CD14-positive monocyte (primary cell): ENCODE data around the gene RAB11FIP4. TPM values are rescaled to one million over a fixed set of nuclear protein-coding genes. Genes with fewer than 3 reads are reported as not detected.

Experiments used
- DNase-seq, 3 donors: peaks; one replicate each; pipeline ENCODE4 v3.0.0-alpha.2; 2011 to 2022
- H2AFZ ChIP-seq: 2 replicates; pipeline ENCODE4 v1.6.0; 2012; ENCODE audit warnings: mild to moderate bottlenecking, low read depth, low read length, inconsistent platforms; ENCODE audit not compliant: insufficient read depth, poor library complexity, severe bottlenecking
- H3K27ac ChIP-seq, 2 donors: 1 replicate in 1 of 2; 2 replicates in 1 of 2; pipeline ENCODE4 v1.5.1; 2012 to 2013; ENCODE audit warnings: low read length in 2 of 2, control low read depth in 1 of 2, inconsistent platforms in 1 of 2, low read depth in 1 of 2, mild to moderate bottlenecking in 1 of 2
- H3K27me3 ChIP-seq, 2 donors: one replicate each; pipeline versions ENCODE4 v1.6.0 to v1.6.1; 2011 to 2013; ENCODE audit warnings: low read length in 2 of 2; ENCODE audit not compliant: control insufficient read depth in 2 of 2, insufficient read depth in 2 of 2
- H3K36me3 ChIP-seq, 2 donors: replicated peaks in 1 of 2; 1 replicate in 1 of 2; 2 replicates in 1 of 2; pipeline versions ENCODE4 v1.5.1 to v1.6.1; 2012 to 2013; ENCODE audit warnings: low read length in 2 of 2, control low read depth in 1 of 2, inconsistent platforms in 1 of 2, mild to moderate bottlenecking in 1 of 2; ENCODE audit not compliant: insufficient read depth in 2 of 2, control insufficient read depth in 1 of 2
- H3K4me1 ChIP-seq, 2 donors: 1 replicate in 1 of 2; 2 replicates in 1 of 2; pipeline versions ENCODE4 v1.5.1 to v1.6.1; 2012 to 2013; ENCODE audit warnings: low read length in 2 of 2, control low read depth in 1 of 2, inconsistent platforms in 1 of 2, mild to moderate bottlenecking in 1 of 2, moderate library complexity in 1 of 2; ENCODE audit not compliant: insufficient read depth in 2 of 2, control insufficient read depth in 1 of 2
- H3K4me2 ChIP-seq: replicated peaks from 2 replicates; pipeline ENCODE3; 2012; ENCODE audit warnings: low read length, moderate library complexity, mild to moderate bottlenecking; ENCODE audit not compliant: poor library complexity, severe bottlenecking; ENCODE audit errors: extremely low read depth
- H3K4me3 ChIP-seq, 3 experiments: fragments of 200-600 bp in 1 of 3; sonication (generic) in 1 of 3; replicated peaks in 1 of 3; 1 replicate in 2 of 3; 2 replicates in 1 of 3; pipeline ENCODE4 v1.5.1; 2011 to 2013; ENCODE audit warnings: low read length in 3 of 3, mild to moderate bottlenecking in 3 of 3, control low read depth in 2 of 3, low read depth in 2 of 3, inconsistent platforms in 1 of 3, moderate library complexity in 1 of 3
- H3K79me2 ChIP-seq: 2 replicates; pipeline ENCODE4 v1.6.0; 2012; ENCODE audit warnings: mild to moderate bottlenecking, control low read depth, inconsistent platforms, low read length, moderate library complexity; ENCODE audit not compliant: insufficient read depth
- H3K9ac ChIP-seq: 2 replicates; pipeline ENCODE4 v1.6.0; 2017; ENCODE audit warnings: low read length, mild to moderate bottlenecking; ENCODE audit not compliant: insufficient read depth, poor library complexity, severe bottlenecking
- H3K9me3 ChIP-seq, 2 donors: replicated peaks in 1 of 2; 1 replicate in 1 of 2; 2 replicates in 1 of 2; pipeline versions ENCODE4 v1.5.1 to v1.6.1; 2012 to 2013; ENCODE audit warnings: low read length in 2 of 2, control low read depth in 1 of 2; ENCODE audit not compliant: control insufficient read depth in 1 of 2, insufficient read depth in 1 of 2
- H4K20me1 ChIP-seq: 2 replicates; pipeline ENCODE4 v1.6.0; 2012; ENCODE audit warnings: mild to moderate bottlenecking, low read length, control low read depth, moderate library complexity; ENCODE audit not compliant: insufficient read depth
- H3K27ac Mint-ChIP-seq, 7 donors: one replicate each; pipeline ENCODE4 v1.8.0; 2020; ENCODE audit warnings: mild to moderate bottlenecking in 7 of 7, mixed read lengths in 7 of 7, moderate library complexity in 6 of 7, inconsistent platforms in 2 of 7
- H3K27me3 Mint-ChIP-seq, 3 donors: one replicate each; pipeline ENCODE4 v1.8.0; 2021 to 2022; ENCODE audit warnings: low read depth in 3 of 3, mild to moderate bottlenecking in 3 of 3, mixed read lengths in 3 of 3, moderate library complexity in 3 of 3, inconsistent platforms in 1 of 3
- H3K36me3 Mint-ChIP-seq, 2 donors: one replicate each; pipeline ENCODE4 v1.8.0; 2020; ENCODE audit warnings: mixed read lengths in 2 of 2, inconsistent platforms in 1 of 2, mild to moderate bottlenecking in 1 of 2
- H3K4me1 Mint-ChIP-seq: one replicate; pipeline ENCODE4 v1.8.0; 2020; ENCODE audit warnings: mild to moderate bottlenecking, mixed read lengths
- H3K4me3 Mint-ChIP-seq, 2 donors: one replicate each; pipeline ENCODE4 v1.8.0; 2020; ENCODE audit warnings: mild to moderate bottlenecking in 2 of 2, mixed read lengths in 2 of 2, moderate library complexity in 1 of 2
- H3K9me3 Mint-ChIP-seq, 7 donors: one replicate each; pipeline ENCODE4 v1.8.0; 2020 to 2022; ENCODE audit warnings: mixed read lengths in 7 of 7, mild to moderate bottlenecking in 6 of 7, moderate library complexity in 6 of 7, inconsistent platforms in 2 of 7
- WGBS: methylation state at CpG from one replicate; pipeline ENCODE4 v1.1.5; 2013; ENCODE audit warnings: missing lambda C conversion rate; ENCODE audit not compliant: insufficient coverage; 5-methylcytosine and 5-hydroxymethylcytosine counted together
- intact Hi-C, 2 donors: fragments of 100-400 bp; cut with micrococcal nuclease; formaldehyde crosslinking; loops; one replicate each; pipeline versions ENCODE4 v1.15.0 to v1.15.1; 2023
- polyA plus RNA-seq, 3 donors: library from polyadenylated mRNA; depleted of rRNA in 1 of 3; unstranded in 2 of 3; stranded (reverse) in 1 of 3; fragments of 300-500 nt in 2 of 3; fragments of >200 nt in 1 of 3; fragmentation: Illumina TruSeq in 2 of 3; gene quantifications; 1 replicate in 2 of 3; 2 replicates in 1 of 3; pipeline ENCODE4 v1.2.3, GENCODE V29; 2012 to 2021
- TF ChIP-seq, protein P1 (sequence below): fragments of 200-600 bp; IDR thresholded peaks from one replicate; pipeline ENCODE4 v1.8.0; 2022; ENCODE audit warnings: antibody characterized with exemption, mild to moderate bottlenecking

The RAB11FIP4 gene
- polyA plus RNA-seq, 3 donors = 10.4 to 21.9 (median 16.2) TPM

DNA sequence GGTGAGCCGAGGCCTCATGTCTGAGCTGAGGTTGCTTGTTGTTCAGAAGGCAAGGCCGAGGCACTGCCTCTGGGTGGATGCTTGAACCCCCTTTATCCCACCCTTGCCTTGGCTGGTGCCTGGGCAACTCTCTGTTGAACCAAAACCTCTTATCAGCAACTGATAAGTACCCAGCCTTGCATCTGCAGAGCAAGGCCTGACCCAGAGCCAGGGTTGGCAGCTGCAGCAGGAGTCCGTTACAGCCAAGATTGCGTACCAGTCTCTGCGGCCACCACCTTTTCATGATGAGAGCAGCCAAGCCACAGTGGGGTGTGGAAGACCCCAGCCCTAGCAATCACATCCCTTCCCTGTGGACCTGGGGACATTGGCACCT, 118.3 kb downstream of the RAB11FIP4 start:
- 92% methylated on average over 5 of the region's 5 CpGs for WGBS
- H3K9ac ChIP-seq = no peak overlapping the region
- H3K27ac Mint-ChIP-seq = peak overlapping the region in 2 of 7 donors; percentile 15 to 48

GRCh38 chr17:31510308-31511194, 119.1 kb downstream of the RAB11FIP4 start:
- H4K20me1 ChIP-seq = peaks cover 72% of the 10 kb centered on the region
- no peak overlapping the region for H2AFZ ChIP-seq
- Mint-ChIP-seq H3K27ac (peak overlapping the region in 2 of 7 donors; percentile 37 to 45), H3K4me1 (peaks cover 31% of the 10 kb centered on the region), H3K9me3 (peaks cover 0 to 4% (median 0%) of the 10 kb centered on the region in 7 donors), H3K4me3 (peak overlapping the region; percentile 20 to 35), H3K36me3 (peaks cover 0 to 15% of the 10 kb centered on the region in 2 donors), H3K27me3 (peaks cover 0 to 2% (median 0%) of the 10 kb centered on the region in 3 donors)
- no peak for DNase-seq
- no peak overlapping the region for H3K4me3 ChIP-seq
- H3K4me1 ChIP-seq = peaks cover 27 to 34% of the 10 kb centered on the region in 2 donors
- intact Hi-C loops = no loop called here
- no peak overlapping the region for H3K4me2 ChIP-seq
- no peaks in the 10 kb centered on the region for H3K79me2 ChIP-seq
- no peaks in the 10 kb centered on the region for H3K36me3 ChIP-seq
- 42% methylated on average over 11 of the region's 14 CpGs for WGBS
- H3K27ac ChIP-seq = no peak overlapping the region
- no peaks in the 10 kb centered on the region for H3K27me3 ChIP-seq
- no peaks in the 10 kb centered on the region for H3K9me3 ChIP-seq
- H3K9ac ChIP-seq = no peak overlapping the region
- TF ChIP-seq, protein P1, sequence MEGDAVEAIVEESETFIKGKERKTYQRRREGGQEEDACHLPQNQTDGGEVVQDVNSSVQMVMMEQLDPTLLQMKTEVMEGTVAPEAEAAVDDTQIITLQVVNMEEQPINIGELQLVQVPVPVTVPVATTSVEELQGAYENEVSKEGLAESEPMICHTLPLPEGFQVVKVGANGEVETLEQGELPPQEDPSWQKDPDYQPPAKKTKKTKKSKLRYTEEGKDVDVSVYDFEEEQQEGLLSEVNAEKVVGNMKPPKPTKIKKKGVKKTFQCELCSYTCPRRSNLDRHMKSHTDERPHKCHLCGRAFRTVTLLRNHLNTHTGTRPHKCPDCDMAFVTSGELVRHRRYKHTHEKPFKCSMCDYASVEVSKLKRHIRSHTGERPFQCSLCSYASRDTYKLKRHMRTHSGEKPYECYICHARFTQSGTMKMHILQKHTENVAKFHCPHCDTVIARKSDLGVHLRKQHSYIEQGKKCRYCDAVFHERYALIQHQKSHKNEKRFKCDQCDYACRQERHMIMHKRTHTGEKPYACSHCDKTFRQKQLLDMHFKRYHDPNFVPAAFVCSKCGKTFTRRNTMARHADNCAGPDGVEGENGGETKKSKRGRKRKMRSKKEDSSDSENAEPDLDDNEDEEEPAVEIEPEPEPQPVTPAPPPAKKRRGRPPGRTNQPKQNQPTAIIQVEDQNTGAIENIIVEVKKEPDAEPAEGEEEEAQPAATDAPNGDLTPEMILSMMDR = no peak

More for the DNA sequence above, 118.3 kb downstream of the RAB11FIP4 start:
- Histone ChIP-seq H4K20me1 (peaks cover 67% of the 10 kb centered on the region), H3K79me2 (no peaks in the 10 kb centered on the region), H3K9me3 (no peaks in the 10 kb centered on the region), H3K27me3 (no peaks in the 10 kb centered on the region), H3K36me3 (no peaks in the 10 kb centered on the region), H3K27ac (no peak overlapping the region), H3K4me2 (no peak overlapping the region), H3K4me3 (no peak overlapping the region), H2AFZ (no peak overlapping the region), H3K4me1 (peaks cover 27 to 34% of the 10 kb centered on the region in 2 donors)
- Mint-ChIP-seq H3K27me3 (peaks cover 0 to 2% (median 0%) of the 10 kb centered on the region in 3 donors), H3K4me3 (peak overlapping the region in 1 of 2 donors; percentile 20), H3K9me3 (peaks cover 0 to 4% (median 0%) of the 10 kb centered on the region in 7 donors), H3K36me3 (peaks cover 0 to 12% of the 10 kb centered on the region in 2 donors), H3K4me1 (peaks cover 31% of the 10 kb centered on the region)
- TF ChIP-seq, protein P1 = no peak
- intact Hi-C loops = no loop called here
- no peak for DNase-seq
